Osteocyte (in vitro differentiated cells): ENCODE measurements around the gene PLXNC1. TPM values are rescaled to one million over a fixed set of nuclear protein-coding genes. Genes with fewer than 3 reads are reported as not detected.

Experiments
- DNase-seq: peaks from one replicate; pipeline ENCODE4 v3.0.0; 2021; ENCODE audit warnings: mixed read lengths; ENCODE audit not compliant: unreplicated experiment; ENCODE audit errors: extremely low spot score
- H3K27ac Mint-ChIP-seq: one replicate; pipeline ENCODE4 v1.8.0; 2021; ENCODE audit warnings: mild to moderate bottlenecking, mixed read lengths; ENCODE audit not compliant: unreplicated experiment
- H3K27me3 Mint-ChIP-seq: one replicate; pipeline ENCODE4 v1.8.0; 2021; ENCODE audit warnings: mixed read lengths; ENCODE audit not compliant: unreplicated experiment
- H3K36me3 Mint-ChIP-seq: one replicate; pipeline ENCODE4 v1.8.0; 2021; ENCODE audit warnings: mixed read lengths; ENCODE audit not compliant: unreplicated experiment
- H3K4me1 Mint-ChIP-seq: one replicate; pipeline ENCODE4 v1.8.0; 2021; ENCODE audit warnings: mixed read lengths; ENCODE audit not compliant: unreplicated experiment
- H3K4me3 Mint-ChIP-seq: one replicate; pipeline ENCODE4 v1.8.0; 2021; ENCODE audit warnings: mild to moderate bottlenecking, moderate library complexity, mixed read lengths; ENCODE audit not compliant: unreplicated experiment
- H3K9me3 Mint-ChIP-seq: one replicate; pipeline ENCODE4 v1.8.0; 2021; ENCODE audit warnings: mixed read lengths; ENCODE audit not compliant: unreplicated experiment
- total RNA-seq: library from RNA; stranded (reverse); gene quantifications from 2 replicates; pipeline ENCODE4 v1.2.1, GENCODE V29; 2021
- TF ChIP-seq, protein P1 (sequence below): fragments of 200-600 bp; sonication (generic); IDR thresholded peaks from 2 replicates; pipeline ENCODE4 v1.5.0; 2021; ENCODE audit warnings: antibody characterized with exemption, mild to moderate bottlenecking, moderate library complexity

Gene PLXNC1
- total RNA-seq, 1 donor from 2014 or later = 0.32 TPM

DNA sequence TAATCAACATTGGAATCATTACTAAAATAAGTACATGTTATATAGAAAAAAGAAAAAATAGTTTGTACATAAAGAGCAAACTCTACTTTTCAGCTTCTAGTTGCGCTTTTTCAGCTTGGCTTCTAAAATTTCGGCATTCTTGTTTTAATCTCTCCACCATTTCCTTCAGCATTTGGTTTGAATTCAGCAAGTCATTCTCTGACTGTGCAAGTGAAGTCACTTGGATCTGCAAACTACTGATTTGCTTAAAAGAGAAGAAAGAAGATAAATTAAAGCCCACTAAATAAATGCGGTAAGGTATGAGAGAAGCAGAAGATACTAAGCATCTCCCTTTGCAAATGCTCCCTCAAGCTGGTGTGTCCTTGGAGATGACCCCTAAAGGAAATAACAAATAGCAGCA lies 185.0 kb downstream of the PLXNC1 start:
- Mint-ChIP-seq H3K27ac (no peak overlapping the region), H3K4me1 (no peaks in the 10 kb centered on the region), H3K4me3 (no peak overlapping the region), H3K27me3 (no peaks in the 10 kb centered on the region), H3K36me3 (peaks cover 8% of the 10 kb centered on the region), H3K9me3 (no peaks in the 10 kb centered on the region)
- DNase-seq = no peak
- TF ChIP-seq, protein P1, sequence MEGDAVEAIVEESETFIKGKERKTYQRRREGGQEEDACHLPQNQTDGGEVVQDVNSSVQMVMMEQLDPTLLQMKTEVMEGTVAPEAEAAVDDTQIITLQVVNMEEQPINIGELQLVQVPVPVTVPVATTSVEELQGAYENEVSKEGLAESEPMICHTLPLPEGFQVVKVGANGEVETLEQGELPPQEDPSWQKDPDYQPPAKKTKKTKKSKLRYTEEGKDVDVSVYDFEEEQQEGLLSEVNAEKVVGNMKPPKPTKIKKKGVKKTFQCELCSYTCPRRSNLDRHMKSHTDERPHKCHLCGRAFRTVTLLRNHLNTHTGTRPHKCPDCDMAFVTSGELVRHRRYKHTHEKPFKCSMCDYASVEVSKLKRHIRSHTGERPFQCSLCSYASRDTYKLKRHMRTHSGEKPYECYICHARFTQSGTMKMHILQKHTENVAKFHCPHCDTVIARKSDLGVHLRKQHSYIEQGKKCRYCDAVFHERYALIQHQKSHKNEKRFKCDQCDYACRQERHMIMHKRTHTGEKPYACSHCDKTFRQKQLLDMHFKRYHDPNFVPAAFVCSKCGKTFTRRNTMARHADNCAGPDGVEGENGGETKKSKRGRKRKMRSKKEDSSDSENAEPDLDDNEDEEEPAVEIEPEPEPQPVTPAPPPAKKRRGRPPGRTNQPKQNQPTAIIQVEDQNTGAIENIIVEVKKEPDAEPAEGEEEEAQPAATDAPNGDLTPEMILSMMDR = no peak

DNA sequence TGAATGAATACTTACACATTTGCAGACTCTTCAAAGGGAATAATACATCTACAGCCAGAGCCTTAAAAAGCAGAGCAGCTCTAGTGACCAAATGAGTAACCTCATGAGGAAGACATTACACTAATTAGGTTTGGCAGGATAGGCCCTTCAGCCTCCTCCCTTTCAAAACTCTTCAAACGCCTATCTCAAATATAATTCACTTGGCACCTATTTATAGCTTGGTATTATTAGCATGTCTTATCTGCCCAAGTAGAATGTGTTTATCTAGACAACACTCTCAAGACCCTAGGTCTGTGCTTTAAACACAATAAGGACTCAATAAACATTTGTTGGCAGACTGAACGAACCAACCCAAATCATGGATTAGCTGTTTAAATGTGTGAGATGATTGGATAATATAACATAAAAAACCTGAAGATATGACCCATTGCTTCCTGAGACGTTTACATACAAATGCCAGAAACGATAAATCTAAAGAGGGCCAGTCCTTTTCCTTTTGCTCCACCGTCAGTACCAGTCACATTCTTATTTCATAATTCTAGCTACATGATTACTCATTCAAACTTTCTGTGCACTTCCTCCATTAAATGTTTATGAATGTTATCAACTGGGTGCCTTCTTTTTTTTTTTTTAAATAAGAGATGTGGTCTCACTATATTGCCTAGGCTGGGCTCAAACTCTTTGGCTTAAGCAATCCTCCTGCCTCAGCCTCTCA lies 188.0 kb downstream of the PLXNC1 start:
- peaks cover 3% of the 10 kb centered on the region for H3K36me3 Mint-ChIP-seq
- TF ChIP-seq, protein P1 = no peak
- no peak overlapping the region for H3K4me3 Mint-ChIP-seq
- H3K27ac Mint-ChIP-seq = no peak overlapping the region
- no peaks in the 10 kb centered on the region for H3K27me3 Mint-ChIP-seq
- no peaks in the 10 kb centered on the region for H3K4me1 Mint-ChIP-seq
- no peaks in the 10 kb centered on the region for H3K9me3 Mint-ChIP-seq
- no peak for DNase-seq

DNA sequence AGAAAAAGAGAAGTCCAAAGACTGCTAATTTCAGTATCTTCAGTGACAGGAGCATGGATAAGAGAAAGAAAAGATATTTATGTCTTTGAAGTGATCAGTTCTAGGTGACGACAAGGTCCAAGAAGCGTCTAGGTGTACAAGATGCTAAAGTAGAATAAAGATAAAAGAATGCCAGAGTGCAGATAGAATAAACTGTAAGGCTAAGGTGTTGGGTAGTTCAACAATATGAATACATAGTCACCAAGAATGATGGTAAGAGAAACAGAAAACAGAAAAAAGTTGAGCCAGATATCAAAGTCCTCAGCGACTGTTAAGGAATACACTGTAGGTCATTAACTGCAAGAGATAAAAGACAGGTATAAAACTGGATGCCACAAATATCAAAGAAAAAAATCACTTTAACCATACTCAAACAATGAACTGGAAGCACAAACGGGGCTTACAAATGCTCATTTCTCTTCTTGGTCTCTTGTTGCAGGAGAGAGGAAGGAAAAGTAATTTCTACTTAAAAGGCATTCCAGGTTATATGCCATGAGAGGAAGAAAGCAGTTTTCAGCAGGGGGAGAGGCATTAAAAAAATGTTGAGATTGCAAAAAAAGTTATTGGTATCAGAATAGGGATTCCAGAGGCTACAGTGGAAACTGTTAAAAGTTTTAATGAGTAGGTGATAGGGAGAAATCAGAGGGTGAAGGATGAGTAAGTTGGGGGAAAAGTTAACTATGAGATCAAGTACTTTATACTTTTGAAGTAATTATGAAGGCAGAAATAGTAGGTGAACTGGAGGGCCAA lies 189.8 kb downstream of the PLXNC1 start:
- TF ChIP-seq, protein P1 = no peak
- no peaks in the 10 kb centered on the region for H3K27me3 Mint-ChIP-seq

GRCh38 chr12:94340573-94340972 lies 192.2 kb downstream of the PLXNC1 start:
- Mint-ChIP-seq H3K27me3 (no peaks in the 10 kb centered on the region), H3K36me3 (peaks cover 6% of the 10 kb centered on the region), H3K4me1 (no peaks in the 10 kb centered on the region), H3K4me3 (no peak overlapping the region), H3K27ac (no peak overlapping the region), H3K9me3 (peaks cover 13% of the 10 kb centered on the region)
- TF ChIP-seq, protein P1 = no peak
- DNase-seq = no peak

More for the DNA sequence above, 189.8 kb downstream of the PLXNC1 start:
- no peak overlapping the region for H3K4me3 Mint-ChIP-seq
- DNase-seq = no peak
- no peak overlapping the region for H3K27ac Mint-ChIP-seq
- no peaks in the 10 kb centered on the region for H3K4me1 Mint-ChIP-seq
- no peaks in the 10 kb centered on the region for H3K9me3 Mint-ChIP-seq
- no peaks in the 10 kb centered on the region for H3K36me3 Mint-ChIP-seq

GRCh38 chr12:94353130-94353529 lies 204.8 kb downstream of the PLXNC1 start:
- peaks cover 42% of the 10 kb centered on the region for H3K36me3 Mint-ChIP-seq
- no peak for DNase-seq
- H3K27me3 Mint-ChIP-seq = no peaks in the 10 kb centered on the region
- TF ChIP-seq, protein P1 = no peak
- H3K4me1 Mint-ChIP-seq = no peaks in the 10 kb centered on the region
- H3K9me3 Mint-ChIP-seq = peaks cover 52% of the 10 kb centered on the region
- H3K27ac Mint-ChIP-seq = no peak overlapping the region
- H3K4me3 Mint-ChIP-seq = no peak overlapping the region
